ENCODE results near the gene BCAR1. TPM values are rescaled to one million over a fixed set of nuclear protein-coding genes. Genes with fewer than 3 reads are reported as not detected.

The BCAR1 gene
- polyA plus RNA-seq, 2 of the 4 experiments (the other 2 are of a cell fraction), result 10.2 to 35.8 TPM

DNA sequence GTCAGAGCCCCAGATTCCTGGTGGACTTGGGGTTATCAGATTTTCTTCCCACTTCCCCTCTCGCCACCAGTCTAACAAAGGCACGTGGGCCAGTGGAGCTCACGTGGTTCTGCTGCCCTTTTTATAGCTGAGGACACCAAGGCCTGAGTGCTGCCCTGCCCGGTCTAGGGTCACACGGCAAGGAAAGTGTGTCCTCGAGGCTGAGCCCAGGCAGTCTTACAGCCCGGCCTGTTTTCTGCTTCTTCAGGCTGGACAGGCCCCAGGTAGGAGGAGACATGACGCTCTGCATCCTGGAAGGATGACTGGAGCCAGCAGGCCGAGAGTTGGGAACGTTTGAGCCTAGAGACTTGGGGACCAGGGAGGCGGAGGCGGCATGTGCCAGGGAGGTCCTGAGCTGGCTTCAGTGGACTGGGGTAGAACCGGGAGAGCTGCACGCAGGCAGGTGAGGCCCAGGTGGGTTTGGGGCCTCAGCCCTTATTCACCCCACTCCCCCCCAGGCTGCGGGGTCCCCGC is 29.1 kb downstream of the BCAR1 start:
- WGBS (ENCODE audit: missing lambda C conversion rate), result 74% methylated on average over 13 of the region's 16 CpGs
- no peak overlapping the region for H3K4me3 ChIP-seq
- TF ChIP-seq, protein P1, sequence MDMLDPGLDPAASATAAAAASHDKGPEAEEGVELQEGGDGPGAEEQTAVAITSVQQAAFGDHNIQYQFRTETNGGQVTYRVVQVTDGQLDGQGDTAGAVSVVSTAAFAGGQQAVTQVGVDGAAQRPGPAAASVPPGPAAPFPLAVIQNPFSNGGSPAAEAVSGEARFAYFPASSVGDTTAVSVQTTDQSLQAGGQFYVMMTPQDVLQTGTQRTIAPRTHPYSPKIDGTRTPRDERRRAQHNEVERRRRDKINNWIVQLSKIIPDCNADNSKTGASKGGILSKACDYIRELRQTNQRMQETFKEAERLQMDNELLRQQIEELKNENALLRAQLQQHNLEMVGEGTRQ (IDR thresholded peaks at IDR 0.05), result no peak
- TF ChIP-seq FOSB (CRISPR knock-in tag; IDR thresholded peaks at IDR 0.05) (no peak), HDAC2 (IDR thresholded peaks at IDR 0.05) (no peak), JUNB (IDR thresholded peaks at IDR 0.05) (no peak), POLR2AphosphoS2 (conservative IDR thresholded peaks at IDR 0.05; ENCODE audit: low read length) (no peak), SMC3 (IDR thresholded peaks at IDR 0.05) (no peak), RCOR1 (IDR thresholded peaks at IDR 0.05; ENCODE audit: low read depth, low read length) (no peak), ZSCAN20 (CRISPR knock-in tag; IDR thresholded peaks at IDR 0.05) (no peak), HOXB5 (CRISPR knock-in tag; IDR thresholded peaks at IDR 0.05) (no peak), CEBPB (IDR thresholded peaks at IDR 0.05) (no peak), MYC (IDR thresholded peaks at IDR 0.05; ENCODE audit: borderline replicate concordance, low read length) (no peak), NR3C1 (IDR thresholded peaks at IDR 0.05) (no peak), ESRRA (IDR thresholded peaks at IDR 0.05; ENCODE audit: borderline replicate concordance, low read length) (no peak), RAD21 (conservative IDR thresholded peaks at IDR 0.05 in 1 of 2, IDR thresholded peaks at IDR 0.05 in 1 of 2) (no peak)
- DNase-seq (ENCODE audit: low read depth in 1 of 2, low spot score in 1 of 2) (no peak), ATAC-seq (no peak), FAIRE-seq (no peak)
- ChIA-PET CTCF (interaction anchor here (1.5 to 5.4 kb wide), 2 partner anchors 20 to 23 kb away, joined by 3 to 25 read pairs; no protein-coding TSS in a partner anchor), POLR2A (no interaction called here)
- H3K4me2 ChIP-seq, result no peak overlapping the region
- H3K9me3 ChIP-seq, result no peaks in the 10 kb centered on the region
- H3K27ac ChIP-seq, result no peak overlapping the region
- no peaks in the 10 kb centered on the region for H3K4me1 ChIP-seq

DNA sequence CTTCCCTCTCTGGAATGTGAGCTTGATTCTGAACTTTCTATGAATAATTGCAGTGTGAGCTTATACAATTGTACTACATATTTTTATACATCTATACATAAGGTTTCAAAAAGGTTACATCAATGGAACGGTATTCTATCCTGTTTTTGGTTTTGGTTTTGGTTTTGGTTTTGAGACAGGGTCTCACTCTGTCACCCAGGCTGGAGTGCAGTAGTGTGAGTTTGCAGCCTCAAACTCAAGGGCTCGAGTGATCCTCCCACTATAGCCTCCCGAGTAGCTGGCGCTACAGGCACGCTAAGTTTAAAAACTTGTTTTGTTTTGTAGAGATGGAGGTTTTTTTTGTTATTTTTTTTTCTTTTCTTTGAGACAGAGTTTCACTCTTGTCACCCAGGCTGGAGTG is 31.6 kb downstream of the BCAR1 start:
- ATAC-seq (no peak), DNase-seq (ENCODE audit: low read depth in 1 of 2, low spot score in 1 of 2) (no peak), FAIRE-seq (no peak)
- no peaks in the 10 kb centered on the region for H3K4me1 ChIP-seq
- no peak overlapping the region for H3K4me2 ChIP-seq
- ChIA-PET POLR2A (interaction anchor here (0.5 kb wide), 1 partner anchor 198 kb away, joined by 5 read pairs; no protein-coding TSS in a partner anchor), CTCF (interaction anchor here (1.0 to 6.5 kb wide), 4 partner anchors 14 to 182 kb away, joined by 3 to 36 read pairs (median 16); no protein-coding TSS in a partner anchor)
- WGBS (ENCODE audit: missing lambda C conversion rate), result 81% methylated on average over 5 of the region's 5 CpGs
- no peak for TF ChIP-seq EHMT2 (IDR thresholded peaks at IDR 0.05; ENCODE audit: low read depth)
- TF ChIP-seq, protein P2, sequence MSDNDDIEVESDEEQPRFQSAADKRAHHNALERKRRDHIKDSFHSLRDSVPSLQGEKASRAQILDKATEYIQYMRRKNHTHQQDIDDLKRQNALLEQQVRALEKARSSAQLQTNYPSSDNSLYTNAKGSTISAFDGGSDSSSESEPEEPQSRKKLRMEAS (IDR thresholded peaks at IDR 0.05), result no peak
- TF ChIP-seq KDM1A (IDR thresholded peaks at IDR 0.05; ENCODE audit: low read depth), result no peak
- TF ChIP-seq MYC (IDR thresholded peaks at IDR 0.05; ENCODE audit: borderline replicate concordance, low read length), result no peak
- no peak for TF ChIP-seq CEBPB (IDR thresholded peaks at IDR 0.05)
- TF ChIP-seq JUNB (IDR thresholded peaks at IDR 0.05), result no peak
- no peak for TF ChIP-seq GATA3 (IDR thresholded peaks at IDR 0.05; ENCODE audit: borderline replicate concordance)
- no peak for TF ChIP-seq HOXA7 (CRISPR knock-in tag; IDR thresholded peaks at IDR 0.05)
- TF ChIP-seq NPAS2 (CRISPR knock-in tag; IDR thresholded peaks at IDR 0.05; ENCODE audit: borderline replicate concordance), result no peak
- no peak for TF ChIP-seq CBX8 (IDR thresholded peaks at IDR 0.05)
- no peak for TF ChIP-seq TFCP2L1 (CRISPR knock-in tag; IDR thresholded peaks at IDR 0.05)
- TF ChIP-seq RAD21 (conservative IDR thresholded peaks at IDR 0.05 in 1 of 2, IDR thresholded peaks at IDR 0.05 in 1 of 2), result no peak
- TF ChIP-seq EP300 (IDR thresholded peaks at IDR 0.05), result no peak
- TF ChIP-seq HOXB5 (CRISPR knock-in tag; IDR thresholded peaks at IDR 0.05), result no peak
- TF ChIP-seq RARB (CRISPR knock-in tag; IDR thresholded peaks at IDR 0.05), result no peak
- no peak for TF ChIP-seq HDAC2 (IDR thresholded peaks at IDR 0.05)
- no peak overlapping the region for H3K27ac ChIP-seq
- no peak overlapping the region for H3K4me3 ChIP-seq
- H3K9me3 ChIP-seq, result no peaks in the 10 kb centered on the region

DNA sequence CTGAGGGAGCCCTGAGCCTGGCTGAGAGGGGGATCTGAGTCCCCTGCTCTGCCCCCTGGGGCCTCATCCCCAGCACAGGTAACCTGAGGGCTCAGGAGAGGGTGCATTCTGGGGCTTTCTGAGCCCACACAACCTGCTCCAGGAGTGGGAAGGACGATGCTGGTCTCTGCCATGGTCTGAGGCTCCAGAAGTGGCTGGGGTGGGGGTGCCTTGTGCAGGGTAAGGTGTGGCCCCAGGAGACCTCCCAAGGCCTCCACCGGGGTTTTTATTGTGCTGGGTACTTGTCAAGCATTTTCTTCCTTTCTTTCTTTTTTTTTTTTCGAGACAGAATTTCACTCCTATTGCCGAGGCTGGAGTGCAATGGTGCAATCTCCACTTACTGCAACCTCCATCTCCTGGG is 32.3 kb downstream of the BCAR1 start:
- H3K9me3 ChIP-seq, result no peaks in the 10 kb centered on the region
- FAIRE-seq (no peak), ATAC-seq (no peak), DNase-seq (ENCODE audit: low read depth in 1 of 2, low spot score in 1 of 2) (no peak)
- H3K4me3 ChIP-seq, result no peak overlapping the region
- no peak overlapping the region for H3K4me2 ChIP-seq
- H3K4me1 ChIP-seq, result no peaks in the 10 kb centered on the region
- WGBS (ENCODE audit: missing lambda C conversion rate), result 65% methylated on average over 4 of the region's 4 CpGs
- ChIA-PET POLR2A (interaction anchor here (0.5 kb wide), 1 partner anchor 199 kb away, joined by 5 read pairs; no protein-coding TSS in a partner anchor), CTCF (interaction anchor here (5.4 to 6.5 kb wide), 2 partner anchors 14 to 20 kb away, joined by 25 to 36 read pairs; no protein-coding TSS in a partner anchor)
- H3K27ac ChIP-seq, result no peak overlapping the region
- TF ChIP-seq MAFK (IDR thresholded peaks at IDR 0.05; ENCODE audit: partially characterized antibody), result no peak
- no peak for TF ChIP-seq JUN (IDR thresholded peaks at IDR 0.05)
- TF ChIP-seq BHLHE40 (IDR thresholded peaks at IDR 0.05; ENCODE audit: low read depth, low read length), result no peak
- no peak for TF ChIP-seq HOXB5 (CRISPR knock-in tag; IDR thresholded peaks at IDR 0.05)
- no peak for TF ChIP-seq RARB (CRISPR knock-in tag; IDR thresholded peaks at IDR 0.05)
- no peak for TF ChIP-seq TP53 (CRISPR knock-in tag; IDR thresholded peaks at IDR 0.05)
- TF ChIP-seq HOXB13 (CRISPR knock-in tag; IDR thresholded peaks at IDR 0.05; ENCODE audit: low read depth), result no peak
- TF ChIP-seq, protein P3, sequence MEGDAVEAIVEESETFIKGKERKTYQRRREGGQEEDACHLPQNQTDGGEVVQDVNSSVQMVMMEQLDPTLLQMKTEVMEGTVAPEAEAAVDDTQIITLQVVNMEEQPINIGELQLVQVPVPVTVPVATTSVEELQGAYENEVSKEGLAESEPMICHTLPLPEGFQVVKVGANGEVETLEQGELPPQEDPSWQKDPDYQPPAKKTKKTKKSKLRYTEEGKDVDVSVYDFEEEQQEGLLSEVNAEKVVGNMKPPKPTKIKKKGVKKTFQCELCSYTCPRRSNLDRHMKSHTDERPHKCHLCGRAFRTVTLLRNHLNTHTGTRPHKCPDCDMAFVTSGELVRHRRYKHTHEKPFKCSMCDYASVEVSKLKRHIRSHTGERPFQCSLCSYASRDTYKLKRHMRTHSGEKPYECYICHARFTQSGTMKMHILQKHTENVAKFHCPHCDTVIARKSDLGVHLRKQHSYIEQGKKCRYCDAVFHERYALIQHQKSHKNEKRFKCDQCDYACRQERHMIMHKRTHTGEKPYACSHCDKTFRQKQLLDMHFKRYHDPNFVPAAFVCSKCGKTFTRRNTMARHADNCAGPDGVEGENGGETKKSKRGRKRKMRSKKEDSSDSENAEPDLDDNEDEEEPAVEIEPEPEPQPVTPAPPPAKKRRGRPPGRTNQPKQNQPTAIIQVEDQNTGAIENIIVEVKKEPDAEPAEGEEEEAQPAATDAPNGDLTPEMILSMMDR (IDR thresholded peaks at IDR 0.05), result no peak
- no peak for TF ChIP-seq ZSCAN20 (CRISPR knock-in tag; IDR thresholded peaks at IDR 0.05)
- TF ChIP-seq POLR2AphosphoS2 (conservative IDR thresholded peaks at IDR 0.05; ENCODE audit: low read length), result no peak
- no peak for TF ChIP-seq CHD4 (IDR thresholded peaks at IDR 0.05; ENCODE audit: borderline replicate concordance)
